ENCODE measurements around the gene AWAT1. TPM values are rescaled to one million over a fixed set of nuclear protein-coding genes. Genes with fewer than 3 reads are reported as not detected.

Gene AWAT1
- total and polyA plus RNA-seq, 4 donors: not detected

- no peak for ATAC-seq (ENCODE audit: insufficient read depth, low FRiP score)
- no peak overlapping the region for H3K4me3 ChIP-seq
- no peaks in the 10 kb centered on the region for H3K4me1 ChIP-seq (ENCODE audit: control insufficient read depth in 5 of 5, insufficient read depth in 5 of 5, low read length in 5 of 5)
- TF ChIP-seq, protein P1, sequence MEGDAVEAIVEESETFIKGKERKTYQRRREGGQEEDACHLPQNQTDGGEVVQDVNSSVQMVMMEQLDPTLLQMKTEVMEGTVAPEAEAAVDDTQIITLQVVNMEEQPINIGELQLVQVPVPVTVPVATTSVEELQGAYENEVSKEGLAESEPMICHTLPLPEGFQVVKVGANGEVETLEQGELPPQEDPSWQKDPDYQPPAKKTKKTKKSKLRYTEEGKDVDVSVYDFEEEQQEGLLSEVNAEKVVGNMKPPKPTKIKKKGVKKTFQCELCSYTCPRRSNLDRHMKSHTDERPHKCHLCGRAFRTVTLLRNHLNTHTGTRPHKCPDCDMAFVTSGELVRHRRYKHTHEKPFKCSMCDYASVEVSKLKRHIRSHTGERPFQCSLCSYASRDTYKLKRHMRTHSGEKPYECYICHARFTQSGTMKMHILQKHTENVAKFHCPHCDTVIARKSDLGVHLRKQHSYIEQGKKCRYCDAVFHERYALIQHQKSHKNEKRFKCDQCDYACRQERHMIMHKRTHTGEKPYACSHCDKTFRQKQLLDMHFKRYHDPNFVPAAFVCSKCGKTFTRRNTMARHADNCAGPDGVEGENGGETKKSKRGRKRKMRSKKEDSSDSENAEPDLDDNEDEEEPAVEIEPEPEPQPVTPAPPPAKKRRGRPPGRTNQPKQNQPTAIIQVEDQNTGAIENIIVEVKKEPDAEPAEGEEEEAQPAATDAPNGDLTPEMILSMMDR (IDR thresholded peaks at IDR 0.05; ENCODE audit: control extremely low read depth, extremely low read depth): no peak
- H3K27ac ChIP-seq (ENCODE audit: low read depth in 1 of 2, low read length in 1 of 2): no peak overlapping the region
- 76 to 90% methylated on average over 2 of the region's 2 CpGs for WGBS, 2 donors
- no peak overlapping the region for H3K9ac ChIP-seq (ENCODE audit: insufficient read depth in 1 of 2, low read length in 2 of 2)
- no peaks in the 10 kb centered on the region for H3K27me3 ChIP-seq (ENCODE audit: control insufficient read depth in 3 of 3, insufficient read depth in 3 of 3, low read length in 2 of 3)
- H3K36me3 ChIP-seq (ENCODE audit: control insufficient read depth in 4 of 4, insufficient read depth in 4 of 4, low read length in 4 of 4): peaks cover 0 to 2% (median 0%) of the 10 kb centered on the region in 4 donors
- DNase-seq: no peak
- peaks cover 0 to 2% (median 0%) of the 10 kb centered on the region in 4 donors for H3K9me3 ChIP-seq (ENCODE audit: control insufficient read depth in 4 of 4, insufficient read depth in 3 of 4, low read length in 3 of 4)
Observed at GRCh38 chrX:70255452-70255851, 21.0 kb downstream of the AWAT1 start.

- no peak for ATAC-seq (ENCODE audit: insufficient read depth, low FRiP score)
- Histone ChIP-seq H3K9ac (ENCODE audit: insufficient read depth in 1 of 2, low read length in 2 of 2) (no peak overlapping the region), H3K27ac (ENCODE audit: low read depth in 1 of 2, low read length in 1 of 2) (no peak overlapping the region), H3K9me3 (ENCODE audit: control insufficient read depth in 4 of 4, insufficient read depth in 3 of 4, low read length in 3 of 4) (peaks cover 0 to 2% (median 0%) of the 10 kb centered on the region in 4 donors), H3K27me3 (ENCODE audit: control insufficient read depth in 3 of 3, insufficient read depth in 3 of 3, low read length in 2 of 3) (no peaks in the 10 kb centered on the region), H3K36me3 (ENCODE audit: control insufficient read depth in 4 of 4, insufficient read depth in 4 of 4, low read length in 4 of 4) (peaks cover 0 to 2% (median 0%) of the 10 kb centered on the region in 4 donors), H3K4me3 (no peak overlapping the region), H3K4me1 (ENCODE audit: control insufficient read depth in 5 of 5, insufficient read depth in 5 of 5, low read length in 5 of 5) (no peaks in the 10 kb centered on the region)
- TF ChIP-seq, protein P1 (IDR thresholded peaks at IDR 0.05; ENCODE audit: control extremely low read depth, extremely low read depth): no peak
- no peak for DNase-seq
- WGBS, 2 donors: 65 to 79% methylated on average over 5 of the region's 5 CpGs
Observed at GRCh38 chrX:70257423-70258288, 23.2 kb downstream of the AWAT1 start.

DNA sequence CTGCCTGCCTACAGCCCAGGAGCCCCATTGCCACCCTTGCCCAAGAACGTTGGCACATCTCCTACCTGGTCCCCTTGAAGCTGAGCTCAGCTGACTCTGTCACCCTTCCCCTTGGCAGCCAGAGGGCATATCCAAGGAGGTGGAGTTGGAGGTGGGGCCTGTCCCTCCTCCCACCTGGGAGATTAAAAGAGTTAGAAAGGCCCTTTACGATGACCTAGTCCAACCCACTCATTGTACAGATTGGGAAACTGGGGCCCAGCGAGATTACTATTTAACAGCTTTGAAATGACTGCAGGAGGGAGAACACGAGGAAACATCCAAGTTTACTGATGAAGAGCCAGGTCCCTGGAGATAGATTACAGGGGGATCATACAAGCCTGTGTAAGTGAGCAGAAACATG lies 25.6 kb downstream of the AWAT1 start, which contains the start of gene P2RY4:
Gene P2RY4 (minus strand): TSS at position 101 of the 400 bp plus-strand sequence. CDS start 580 bp downstream, outside the sequence.
- peaks cover 0 to 5% (median 0%) of the 10 kb centered on the region in 4 donors for H3K9me3 ChIP-seq (ENCODE audit: control insufficient read depth in 4 of 4, insufficient read depth in 3 of 4, low read length in 3 of 4)
- WGBS, 2 donors: 68 to 86% methylated on average over 4 of the region's 4 CpGs
- DNase-seq (no peak), ATAC-seq (ENCODE audit: insufficient read depth, low FRiP score) (no peak)
- H3K4me3 ChIP-seq: no peak within 1 kb of the TSS
- peaks cover 0 to 2% (median 0%) of the 10 kb centered on the region in 4 donors for H3K36me3 ChIP-seq (ENCODE audit: control insufficient read depth in 4 of 4, insufficient read depth in 4 of 4, low read length in 4 of 4)
- TF ChIP-seq, protein P1 (IDR thresholded peaks at IDR 0.05; ENCODE audit: control extremely low read depth, extremely low read depth): no peak
- no peak within 1 kb of the TSS for H3K27ac ChIP-seq (ENCODE audit: low read depth in 1 of 2, low read length in 1 of 2)
- H3K27me3 ChIP-seq (ENCODE audit: control insufficient read depth in 3 of 3, insufficient read depth in 3 of 3, low read length in 2 of 3): no peaks in the 10 kb centered on the region
- no peaks in the 10 kb centered on the region for H3K4me1 ChIP-seq (ENCODE audit: control insufficient read depth in 5 of 5, insufficient read depth in 5 of 5, low read length in 5 of 5)
- H3K9ac ChIP-seq (ENCODE audit: insufficient read depth in 1 of 2, low read length in 2 of 2): no peak within 1 kb of the TSS
